Measurements from ENCODE around the gene GNAT1.
"Not testable (repeated sequence)": the region's sequence is repeated elsewhere in the genome, so short reads cannot be mapped to it uniquely, and the experiment has no call there.

Gene GNAT1

GRCh38 chr3:50222169-50222528, 30.7 kb downstream of the GNAT1 start:
- no peak for DNase-seq

GRCh38 chr3:50224639-50225038, 33.2 kb downstream of the GNAT1 start:
- DNase-seq, result no peak

GRCh38 chr3:50226888-50227389, 35.5 kb downstream of the GNAT1 start:
- peak; percentile 33 to 70 for DNase-seq

GRCh38 chr3:50227390-50228183, 36.2 kb downstream of the GNAT1 start:
- DNase-seq, result peak; percentile 77 to 92

GRCh38 chr3:50228184-50228763, 36.9 kb downstream of the GNAT1 start:
- not testable (repeated sequence) for DNase-seq

GRCh38 chr3:50229490-50229889, 38.1 kb downstream of the GNAT1 start:
- no peak for DNase-seq

- no peak for DNase-seq
Observed at GRCh38 chr3:50230104-50230793, 38.8 kb downstream of the GNAT1 start.

GRCh38 chr3:50230794-50231125, 39.4 kb downstream of the GNAT1 start:
- no peak for DNase-seq

- DNase-seq, result peak in 1 of 2 experiments; percentile 58
Observed at GRCh38 chr3:50231581-50231980, 40.2 kb downstream of the GNAT1 start.

GRCh38 chr3:50232303-50232702, 40.9 kb downstream of the GNAT1 start:
- DNase-seq, result no peak

GRCh38 chr3:50233176-50233575, 41.8 kb downstream of the GNAT1 start:
- DNase-seq, result peak in 1 of 2 experiments; percentile 14

- peak; percentile 94 to 96 for DNase-seq
Observed at GRCh38 chr3:50235716-50236483, 44.5 kb downstream of the GNAT1 start, which contains the start of gene GNAI2. Gene GNAI2 (plus strand): TSS chr3:50236204. CDS start chr3:50236336, 132 bp downstream.

- DNase-seq, result no peak
Observed at GRCh38 chr3:50236484-50237132, 45.2 kb downstream of the GNAT1 start.

GRCh38 chr3:50237133-50237651, 45.8 kb downstream of the GNAT1 start:
- no peak for DNase-seq

GRCh38 chr3:50237754-50238548, 46.5 kb downstream of the GNAT1 start:
- DNase-seq, result no peak

- DNase-seq, result no peak
Observed at GRCh38 chr3:50238549-50239026, 47.2 kb downstream of the GNAT1 start.

GRCh38 chr3:50239649-50240048, 48.2 kb downstream of the GNAT1 start:
- DNase-seq, result no peak

GRCh38 chr3:50241163-50241562, 49.8 kb downstream of the GNAT1 start:
- no peak for DNase-seq

- no peak for DNase-seq
Observed at GRCh38 chr3:50241713-50242380, 50.4 kb downstream of the GNAT1 start.

GRCh38 chr3:50242381-50242770, 51.0 kb downstream of the GNAT1 start:
- no peak for DNase-seq
